GM18951 (cell line): ENCODE results near the gene NKX6-2.
"Not testable (repeated sequence)": the region's sequence is repeated elsewhere in the genome, so short reads cannot be mapped to it uniquely, and the experiment has no call there.

Source experiments
- POLR2A ChIP-seq: IDR thresholded peaks from 4 replicates; pipeline ENCODE4 v1.6.1; 2011; ENCODE audit warnings: mild to moderate bottlenecking; ENCODE audit not compliant: insufficient read length, insufficient read depth; ENCODE audit errors: extremely low read depth
- in situ Hi-C: fragments of 300-500 bp; cut with MboI; formaldehyde crosslinking; loops from one replicate; pipeline ENCODE4 v1.12.0; 2022; ENCODE audit warnings: low sequenced_read_pairs, mixed read lengths, inconsistent platforms; ENCODE audit not compliant: unreplicated experiment

The NKX6-2 gene

DNA sequence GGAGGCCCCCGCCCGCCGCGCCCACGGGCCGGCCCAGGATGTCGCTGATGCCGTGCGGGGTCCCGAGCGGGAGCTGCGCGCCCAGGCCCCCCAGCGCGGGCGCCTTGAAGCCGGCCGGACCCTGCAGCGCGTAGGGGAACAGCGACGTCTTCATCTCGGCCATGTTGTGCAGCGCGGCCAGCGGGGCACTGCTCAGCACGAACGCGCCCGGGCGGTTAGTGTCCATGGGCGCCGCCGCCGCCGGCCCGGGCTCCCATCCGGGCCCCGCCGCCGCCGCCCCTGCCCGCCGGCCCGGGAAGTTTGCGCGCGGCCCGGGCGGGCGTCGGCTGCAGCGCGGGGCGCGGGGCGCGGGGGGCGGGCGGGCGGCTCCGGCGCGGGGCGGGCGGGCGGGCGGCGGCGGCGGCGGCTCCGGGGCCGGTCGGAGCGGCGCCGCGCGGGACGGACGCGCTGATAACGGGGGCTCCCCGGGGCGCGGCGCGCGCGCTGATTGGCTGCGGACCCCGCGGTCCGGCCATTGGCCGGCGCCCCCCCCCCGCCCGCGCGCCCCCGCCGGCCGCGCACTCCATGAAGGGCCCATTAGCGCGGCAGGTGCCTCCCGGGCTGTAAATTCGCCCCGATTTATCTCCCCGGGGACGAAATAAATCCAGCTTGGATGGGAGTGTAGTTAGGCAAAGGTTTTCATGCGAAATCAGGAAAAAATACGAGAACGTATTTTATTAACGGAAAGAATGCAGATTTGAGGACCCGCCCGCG, at the start of gene NKX6-2:
Gene NKX6-2, minus strand, starts transcription at position 425 of the 753 bp plus-strand sequence. Its CDS starts 199 bp downstream, at position 226.
- no peak for TF ChIP-seq POLR2A
- in situ Hi-C loops = no loop called here

DNA sequence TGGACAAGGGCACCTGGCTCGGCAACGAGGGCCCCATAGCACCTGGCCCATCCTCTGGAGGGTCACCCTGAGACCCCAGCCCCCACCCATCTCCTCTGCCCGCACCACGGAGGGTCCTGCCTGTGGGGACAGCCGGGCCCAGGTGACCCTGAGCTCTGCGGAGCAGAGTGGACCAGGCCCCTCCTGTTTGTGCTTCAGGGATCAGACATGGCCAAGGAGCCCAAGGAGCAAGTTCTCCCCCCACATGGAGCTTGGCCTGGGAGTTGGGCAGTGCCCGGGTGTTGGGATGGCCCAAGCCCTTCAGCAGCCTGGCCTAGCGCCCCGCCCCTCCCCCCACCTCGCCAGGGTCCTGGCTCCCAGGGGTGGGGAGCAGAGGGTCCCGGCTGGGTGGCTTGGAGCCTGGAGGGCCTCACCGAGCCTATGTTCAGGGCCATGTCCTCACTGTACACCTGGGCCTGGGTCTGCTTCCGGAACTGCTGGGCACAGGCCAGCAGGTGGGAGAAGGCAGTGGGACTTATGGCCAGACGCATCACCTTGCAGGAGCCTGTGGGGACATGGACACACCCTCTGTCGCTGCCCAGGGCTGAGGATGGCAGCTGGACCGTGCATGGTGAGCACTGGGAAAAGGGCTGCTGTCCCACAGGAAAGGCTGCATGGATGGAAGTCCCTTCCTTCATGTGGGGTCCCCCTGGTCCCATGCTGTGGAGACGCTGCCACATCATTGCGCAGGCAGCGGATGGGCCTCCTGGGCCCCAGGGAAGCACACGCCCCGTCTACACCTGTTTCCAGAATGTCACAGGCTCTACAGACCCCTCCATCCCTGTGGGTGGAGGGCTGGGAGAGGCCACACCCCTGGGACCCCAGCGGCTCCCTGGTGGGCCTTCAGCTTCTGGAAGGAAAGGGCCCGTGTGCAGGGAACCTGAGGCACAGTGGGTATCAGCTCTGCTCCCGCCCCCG, 49.2 kb upstream of the NKX6-2 start:
- no peak for TF ChIP-seq POLR2A
- in situ Hi-C loops = no loop called here

DNA sequence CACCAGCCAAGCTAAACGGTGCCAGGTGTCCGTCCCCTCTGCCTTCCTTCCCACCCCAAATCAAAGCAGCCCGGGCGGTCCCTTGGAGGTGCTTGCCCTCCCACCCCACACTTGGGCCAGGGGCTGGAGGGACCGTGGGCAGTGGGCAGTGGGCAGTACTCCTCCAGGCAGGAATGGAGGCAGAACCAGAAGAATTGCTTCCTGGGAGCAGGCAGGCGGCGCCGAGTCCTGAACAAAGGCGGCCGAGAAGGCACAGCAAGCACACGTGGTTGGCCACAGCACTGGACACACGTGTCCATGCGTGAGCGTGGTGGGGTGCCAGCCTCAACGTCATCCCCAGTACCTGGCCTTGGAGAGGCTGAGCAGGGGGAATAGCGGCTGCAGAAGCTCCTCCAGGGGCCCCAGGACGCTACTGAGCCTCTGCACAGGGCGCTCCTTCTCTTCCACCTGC, 48.4 kb upstream of the NKX6-2 start:
- in situ Hi-C loops = no loop called here
- no peak for TF ChIP-seq POLR2A

DNA sequence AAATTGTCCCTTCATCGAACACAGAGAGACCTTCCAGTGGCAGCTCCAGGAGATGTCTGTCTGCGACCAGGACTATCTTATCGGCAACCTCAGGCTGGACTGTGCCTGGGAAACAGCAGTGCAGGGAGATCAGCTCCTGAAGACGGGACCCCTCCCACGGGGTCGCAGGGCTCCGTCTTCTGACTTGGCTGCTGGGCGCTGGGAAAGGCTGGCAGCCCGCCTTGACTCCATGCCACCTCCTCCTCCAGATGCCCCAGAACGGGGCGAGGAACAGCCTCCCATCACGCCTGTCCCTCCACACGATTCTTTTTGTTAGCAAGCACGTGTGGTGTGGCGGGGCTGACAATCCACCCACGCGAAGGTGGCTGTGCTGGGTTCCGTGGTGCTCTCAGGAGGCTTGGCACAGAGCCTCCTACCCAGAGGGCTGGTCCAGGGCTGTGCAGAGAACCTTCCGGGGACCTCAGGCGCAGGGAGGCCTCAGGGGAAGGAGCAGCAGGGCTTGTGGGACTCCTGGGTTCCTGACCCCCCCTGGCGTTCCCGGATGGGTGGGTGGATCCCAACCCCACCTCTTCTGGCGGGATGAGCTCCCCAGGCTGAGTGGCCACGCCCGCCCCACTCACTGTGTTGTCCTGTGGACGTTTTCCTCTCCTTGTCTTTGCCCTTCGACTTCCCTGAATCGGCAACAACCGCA, 47.6 kb upstream of the NKX6-2 start:
- no peak for TF ChIP-seq POLR2A

DNA sequence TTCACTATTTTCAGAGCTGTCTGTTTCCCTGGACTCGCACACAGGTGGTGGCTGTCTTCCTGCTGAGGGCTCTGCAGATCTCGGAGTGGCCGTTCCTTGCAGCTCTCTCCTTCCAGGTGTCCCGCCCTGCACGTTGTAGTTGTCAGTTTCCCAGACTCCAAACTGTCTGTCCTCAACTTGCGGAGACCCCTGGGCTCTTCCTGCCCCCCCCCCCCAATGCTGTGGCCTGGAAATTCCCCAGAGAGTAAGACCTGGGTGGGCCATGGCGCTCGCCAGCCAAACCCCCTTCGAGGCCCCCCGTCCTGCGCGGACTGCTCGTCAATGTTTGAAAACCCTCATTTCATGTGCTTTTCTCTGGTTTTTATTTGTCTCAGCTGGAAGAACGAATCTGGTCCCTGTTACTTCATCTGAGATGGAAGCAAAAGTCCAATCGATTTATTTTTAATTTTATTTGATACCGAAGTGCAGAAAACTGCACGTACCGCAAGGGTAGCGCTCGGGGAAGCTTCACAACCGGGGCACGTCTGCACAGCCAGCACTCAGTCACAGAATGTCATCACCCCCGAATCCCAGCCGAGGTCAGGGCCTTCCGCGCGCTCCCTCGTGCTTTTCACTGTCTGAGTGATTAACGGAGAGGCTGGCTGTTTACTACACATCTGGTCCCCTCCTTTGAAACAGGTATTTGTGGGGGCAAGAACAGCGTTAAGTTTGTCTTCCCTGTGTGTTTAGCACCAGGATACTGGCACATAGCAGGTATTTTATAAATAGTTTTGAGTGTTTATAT, 46.4 kb upstream of the NKX6-2 start:
- in situ Hi-C loops = no loop called here

More for the DNA sequence above, 47.6 kb upstream of the NKX6-2 start:
- in situ Hi-C loops = no loop called here

DNA sequence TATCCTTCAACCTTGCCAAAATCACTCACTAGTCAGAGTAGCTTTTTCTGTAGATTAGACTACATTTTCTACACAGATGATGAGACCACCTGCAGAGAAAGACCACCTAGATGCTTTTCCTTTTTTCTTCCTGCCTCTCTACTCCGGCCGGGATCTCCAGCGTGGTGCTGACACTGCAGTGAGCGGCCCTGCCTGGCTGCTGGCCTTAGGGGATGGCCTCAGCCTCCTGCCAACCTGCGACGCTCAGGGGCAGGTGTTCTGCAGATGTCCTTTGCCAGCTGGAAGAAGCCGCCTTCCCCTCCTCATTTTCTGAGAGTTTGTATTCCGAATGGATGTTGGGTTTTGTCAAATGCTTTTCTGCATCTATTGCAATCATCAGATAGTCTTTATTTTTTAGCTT, 43.5 kb upstream of the NKX6-2 start:
- in situ Hi-C loops = no loop called here

More for the DNA sequence above, 46.4 kb upstream of the NKX6-2 start:
- no peak for TF ChIP-seq POLR2A

DNA sequence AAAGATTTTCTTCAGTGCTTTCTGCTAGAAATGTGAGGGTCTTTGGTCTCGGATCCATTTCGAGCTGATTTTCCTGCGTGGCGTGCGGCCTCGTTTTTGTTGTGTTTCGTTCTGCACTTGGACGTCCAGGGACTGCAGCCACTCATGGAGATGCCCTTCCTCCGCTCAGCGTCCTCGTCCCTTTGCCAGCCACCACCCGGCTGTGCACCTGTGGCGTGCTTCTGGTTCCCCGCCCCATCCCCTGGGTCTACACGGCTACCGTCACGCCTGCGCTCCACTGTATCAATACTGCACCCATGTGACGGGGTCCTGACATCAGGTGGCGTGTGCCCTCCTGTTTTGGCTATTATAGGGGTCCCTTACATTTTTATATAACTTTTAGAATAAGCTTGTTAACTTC, 42.7 kb upstream of the NKX6-2 start:
- in situ Hi-C loops = no loop called here
- no peak for TF ChIP-seq POLR2A

More for the DNA sequence above, 43.5 kb upstream of the NKX6-2 start:
- TF ChIP-seq POLR2A = no peak

DNA sequence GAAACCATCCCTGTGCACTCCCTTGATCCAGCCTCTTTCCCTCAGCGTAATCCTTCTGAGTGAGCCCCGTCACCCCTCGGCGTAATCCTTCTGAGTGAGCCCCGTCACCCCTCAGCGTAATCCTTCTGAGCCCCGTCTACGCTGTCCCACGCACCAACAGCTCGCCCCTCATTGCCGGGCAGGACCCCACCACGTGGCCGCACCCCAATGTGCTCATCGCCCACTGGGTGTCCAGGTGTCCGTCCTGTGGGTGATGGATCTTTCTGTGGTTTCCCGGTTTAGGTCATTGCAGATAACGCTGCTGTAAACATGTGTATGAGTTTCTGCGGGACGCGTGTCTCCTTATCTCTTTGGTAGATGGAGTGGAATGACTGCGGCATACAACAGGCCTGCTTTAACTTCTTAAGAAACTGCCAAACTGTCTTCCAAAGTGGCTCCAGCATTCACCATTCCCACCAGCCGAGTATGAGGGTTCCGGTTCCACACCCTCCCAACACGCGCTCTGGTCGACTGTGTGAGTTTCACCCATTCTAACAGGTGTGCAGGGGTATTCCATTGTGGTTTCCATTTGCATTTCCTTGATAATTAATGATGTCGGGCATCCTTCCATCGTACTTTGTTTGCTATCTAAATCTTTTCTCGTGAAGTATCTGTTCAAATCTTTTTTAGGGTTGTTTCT, 42.1 kb upstream of the NKX6-2 start:
- no peak for TF ChIP-seq POLR2A
- in situ Hi-C loops = no loop called here

DNA sequence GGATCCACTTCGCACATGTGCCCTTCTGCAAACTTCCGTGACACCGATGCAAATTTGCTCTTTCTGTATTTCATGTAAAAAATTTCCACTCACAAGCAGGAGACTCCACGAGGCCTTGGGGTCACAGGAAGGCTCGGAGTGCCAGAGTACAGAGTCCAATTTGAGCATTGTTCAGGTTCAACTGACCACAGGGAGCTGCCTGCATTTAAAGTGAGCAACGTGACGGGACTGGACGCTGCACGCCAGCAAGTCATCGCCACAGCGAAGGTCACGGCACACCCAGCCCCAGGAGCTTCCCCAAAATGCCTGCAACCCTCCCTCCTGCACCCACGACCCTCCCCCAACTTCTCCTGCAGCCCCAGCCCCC, 41.5 kb upstream of the NKX6-2 start:
- TF ChIP-seq POLR2A = no peak
- in situ Hi-C loops = no loop called here

DNA sequence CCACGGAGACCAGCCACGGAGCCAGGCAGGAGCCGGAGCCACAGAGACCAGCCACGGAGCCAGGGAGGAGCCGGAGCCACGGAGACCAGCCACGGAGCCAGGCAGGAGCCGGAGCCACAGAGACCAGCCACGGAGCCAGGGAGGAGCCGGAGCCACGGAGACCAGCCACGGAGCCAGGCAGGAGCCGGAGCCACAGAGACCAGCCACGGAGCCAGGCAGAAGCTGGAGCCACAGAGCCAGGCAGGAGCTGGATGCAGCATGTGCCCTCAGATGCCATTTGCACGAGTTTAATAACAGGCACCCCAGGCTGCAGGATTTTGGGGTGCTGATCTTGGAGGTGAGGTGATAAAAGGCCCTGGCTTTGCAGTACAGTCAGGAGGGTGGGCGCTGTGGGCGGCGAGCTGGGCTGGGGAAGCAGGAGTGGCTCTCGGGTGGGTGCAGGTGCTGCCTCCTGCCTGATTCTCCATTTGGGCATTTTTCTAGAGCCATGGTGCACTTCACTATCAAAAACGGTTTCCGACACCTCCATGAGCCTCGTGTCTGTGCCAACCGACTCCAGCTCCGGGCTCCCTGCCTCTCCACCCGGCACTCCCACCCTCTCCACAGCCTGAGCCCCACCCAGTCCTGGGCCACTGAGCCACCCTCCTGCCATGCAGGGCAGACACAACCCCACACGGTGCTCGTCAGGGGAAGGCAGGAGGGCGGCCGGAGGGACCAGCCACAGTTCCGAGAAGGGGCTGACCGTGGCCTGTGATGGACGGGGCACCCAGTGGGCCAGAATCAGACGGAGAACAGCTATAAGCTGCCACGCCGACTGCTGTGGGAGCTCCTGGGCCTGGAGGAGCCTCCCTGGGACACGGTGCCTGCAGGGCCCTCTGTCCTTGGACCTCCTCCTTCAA, 40.8 kb upstream of the NKX6-2 start:
- no peak for TF ChIP-seq POLR2A
- in situ Hi-C loops = no loop called here

DNA sequence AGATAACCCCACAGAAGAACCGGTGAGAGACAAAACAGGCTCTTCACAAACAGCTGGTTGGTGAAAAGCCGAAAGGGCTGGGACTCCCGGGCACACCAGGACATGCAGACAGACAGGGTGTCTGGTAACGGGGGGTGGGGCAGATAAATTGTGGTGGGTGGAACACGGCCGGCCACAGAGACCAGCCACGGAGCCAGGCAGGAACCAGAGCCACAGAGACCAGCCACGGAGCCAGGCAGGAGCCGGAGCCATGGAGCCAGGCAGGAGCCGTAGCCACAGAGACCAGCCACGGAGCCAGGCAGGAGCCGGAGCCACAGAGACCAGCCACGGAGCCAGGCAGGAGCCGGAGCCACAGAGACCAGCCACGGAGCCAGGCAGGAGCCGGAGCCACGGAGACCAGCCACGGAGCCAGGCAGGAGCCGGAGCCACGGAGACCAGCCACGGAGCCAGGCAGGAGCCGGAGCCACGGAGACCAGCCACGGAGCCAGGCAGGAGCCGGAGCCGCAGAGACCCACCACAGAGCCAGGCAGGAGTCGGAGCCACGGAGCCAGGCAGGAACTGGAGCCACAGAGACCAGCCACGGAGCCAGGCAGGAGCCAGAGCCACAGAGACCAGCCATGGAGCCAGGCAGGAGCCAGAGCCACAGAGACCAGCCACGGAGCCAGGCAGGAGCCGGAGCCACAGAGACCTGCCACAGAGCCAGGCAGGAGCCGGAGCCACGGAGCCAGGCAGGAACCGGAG, 40.0 kb upstream of the NKX6-2 start:
- in situ Hi-C loops = not testable (repeated sequence)
